AG09309 (cell line): Measurements from ENCODE around the gene SLC2A3.
"Not testable (repeated sequence)": the region's sequence is repeated elsewhere in the genome, so short reads cannot be mapped to it uniquely, and the experiment has no call there.

Source experiments
- DNase-seq: peaks from one replicate; pipeline ENCODE4 v3.0.0-alpha.2; 2010; ENCODE audit warnings: low read depth
- H3K4me3 ChIP-seq: 2 replicates; pipeline ENCODE4 v1.5.1; 2011; ENCODE audit warnings: mild to moderate bottlenecking, low read depth, low read length, moderate library complexity; ENCODE audit not compliant: control insufficient read depth
- TF ChIP-seq, protein P1 (sequence below): IDR thresholded peaks from 2 replicates; pipeline ENCODE4 v1.5.1; 2011; ENCODE audit warnings: mild to moderate bottlenecking, low read depth, low read length, inconsistent platforms; ENCODE audit not compliant: insufficient read depth, control insufficient read depth; ENCODE audit errors: missing control alignments

The SLC2A3 gene

DNA sequence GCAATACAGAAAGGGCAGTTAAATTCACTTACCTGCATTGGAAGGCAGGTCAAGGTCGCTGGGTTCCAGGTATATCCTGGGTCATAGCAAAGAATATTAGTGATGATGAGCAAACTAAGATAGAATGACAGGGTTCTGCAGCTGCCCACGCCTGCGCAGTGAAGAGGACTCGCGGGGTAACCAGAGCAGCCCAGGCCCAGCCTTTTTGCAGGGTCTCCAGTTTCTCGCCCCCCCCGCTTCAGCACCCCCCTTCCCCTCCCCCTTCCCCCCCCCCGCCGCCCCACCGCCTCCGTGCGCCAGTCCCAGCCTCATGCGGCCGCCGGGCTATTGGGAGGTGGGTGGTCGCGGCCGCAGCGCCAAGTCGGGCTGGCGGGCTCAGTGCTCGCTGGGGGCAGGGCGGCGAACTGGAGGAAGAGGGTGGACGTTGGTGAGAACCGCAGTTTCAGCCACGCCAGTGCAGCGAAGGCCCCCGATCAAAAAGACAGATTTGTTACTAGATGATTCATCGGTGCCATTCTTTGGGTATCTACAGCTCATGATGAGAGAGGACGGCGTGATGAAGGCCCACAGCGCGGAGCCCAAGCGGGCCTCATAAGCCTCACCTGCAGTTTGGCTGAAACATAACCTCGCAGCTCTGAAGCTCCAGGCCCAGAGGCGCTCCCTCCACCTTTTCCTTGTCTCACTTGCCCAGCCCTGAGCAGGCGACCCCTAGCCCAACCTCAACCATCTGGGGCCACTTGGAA, 20.2 kb downstream of the SLC2A3 start:
- H3K4me3 ChIP-seq = no peak overlapping the region; the same call in none of the 2 replicates
- no peak for DNase-seq
- TF ChIP-seq, protein P1, sequence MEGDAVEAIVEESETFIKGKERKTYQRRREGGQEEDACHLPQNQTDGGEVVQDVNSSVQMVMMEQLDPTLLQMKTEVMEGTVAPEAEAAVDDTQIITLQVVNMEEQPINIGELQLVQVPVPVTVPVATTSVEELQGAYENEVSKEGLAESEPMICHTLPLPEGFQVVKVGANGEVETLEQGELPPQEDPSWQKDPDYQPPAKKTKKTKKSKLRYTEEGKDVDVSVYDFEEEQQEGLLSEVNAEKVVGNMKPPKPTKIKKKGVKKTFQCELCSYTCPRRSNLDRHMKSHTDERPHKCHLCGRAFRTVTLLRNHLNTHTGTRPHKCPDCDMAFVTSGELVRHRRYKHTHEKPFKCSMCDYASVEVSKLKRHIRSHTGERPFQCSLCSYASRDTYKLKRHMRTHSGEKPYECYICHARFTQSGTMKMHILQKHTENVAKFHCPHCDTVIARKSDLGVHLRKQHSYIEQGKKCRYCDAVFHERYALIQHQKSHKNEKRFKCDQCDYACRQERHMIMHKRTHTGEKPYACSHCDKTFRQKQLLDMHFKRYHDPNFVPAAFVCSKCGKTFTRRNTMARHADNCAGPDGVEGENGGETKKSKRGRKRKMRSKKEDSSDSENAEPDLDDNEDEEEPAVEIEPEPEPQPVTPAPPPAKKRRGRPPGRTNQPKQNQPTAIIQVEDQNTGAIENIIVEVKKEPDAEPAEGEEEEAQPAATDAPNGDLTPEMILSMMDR = no peak

DNA sequence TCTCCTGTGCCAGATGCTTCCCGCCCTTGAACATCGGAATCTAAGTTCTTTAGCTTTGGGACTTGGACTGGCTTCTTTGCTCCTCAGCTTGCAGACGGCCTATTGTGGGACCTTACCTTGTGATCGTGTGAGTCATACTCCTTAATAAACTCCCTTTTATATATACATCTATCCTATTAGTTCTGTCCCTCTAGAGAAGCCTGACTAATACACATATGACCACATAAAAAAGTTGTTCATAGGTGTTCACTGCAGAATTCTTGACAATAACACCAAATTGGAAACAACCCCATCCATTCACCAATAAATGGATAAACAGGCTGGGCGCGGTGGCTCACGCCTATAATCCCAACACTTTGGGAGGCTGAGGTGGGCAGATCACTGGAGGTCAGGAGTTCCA, 25.9 kb downstream of the SLC2A3 start:
- not testable (repeated sequence) for H3K4me3 ChIP-seq, DNase-seq

GRCh38 chr12:7907009-7907408, 29.0 kb downstream of the SLC2A3 start:
- DNase-seq = peak; percentile 4
- TF ChIP-seq, protein P1 = peak; percentile 41
- no peak overlapping the region for H3K4me3 ChIP-seq

- not testable (repeated sequence) for DNase-seq, H3K4me3 ChIP-seq
Measured at GRCh38 chr12:7906303-7906702, 29.7 kb downstream of the SLC2A3 start.

DNA sequence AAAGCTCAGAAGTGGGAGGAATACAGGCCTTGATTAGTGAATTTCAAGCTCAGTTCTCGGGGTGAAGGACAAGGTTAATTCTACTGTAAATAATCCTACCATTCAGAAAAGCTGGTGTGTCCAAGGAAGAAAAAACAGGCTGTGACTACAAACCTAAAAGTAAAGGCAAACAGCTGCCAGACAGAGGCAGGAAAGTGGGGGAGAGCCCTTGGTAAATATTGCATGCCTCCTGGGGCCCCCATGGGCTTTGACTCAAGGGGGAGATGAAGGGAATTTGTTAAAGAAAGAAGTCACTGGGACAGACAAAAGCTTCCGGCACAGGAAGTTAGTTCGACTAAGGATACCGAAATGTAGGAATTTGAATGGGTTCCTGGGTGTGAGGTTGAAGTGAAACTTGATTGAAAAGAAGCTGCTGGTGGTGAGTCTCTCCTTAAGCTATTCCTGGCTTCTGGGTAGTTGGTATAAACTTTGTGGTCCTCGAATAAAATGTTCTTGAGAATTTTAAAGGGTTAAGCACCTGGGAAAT, 30.3 kb downstream of the SLC2A3 start:
- not testable (repeated sequence) for DNase-seq

DNA sequence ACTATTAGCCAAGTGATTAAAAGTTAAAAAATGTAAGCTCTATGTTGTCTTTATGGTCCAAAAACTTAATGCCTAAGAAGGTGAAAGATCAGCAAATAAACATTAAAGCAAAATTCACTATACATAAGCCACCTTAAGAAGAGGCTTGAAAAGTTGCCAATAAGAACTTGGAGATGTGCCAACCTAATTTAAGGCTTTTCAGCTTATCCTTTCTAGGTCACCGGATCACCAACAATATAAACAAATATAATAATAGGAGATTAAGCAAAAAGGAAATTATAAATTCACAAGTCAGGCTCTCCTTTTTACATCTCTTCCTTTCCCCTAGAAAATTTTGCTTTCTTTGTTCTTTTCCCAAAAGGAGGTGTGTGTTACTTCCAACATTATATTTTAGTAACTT, 30.9 kb downstream of the SLC2A3 start:
- DNase-seq = no peak
- no peak overlapping the region for H3K4me3 ChIP-seq
- TF ChIP-seq, protein P1 = no peak

More for the DNA sequence above, 30.3 kb downstream of the SLC2A3 start:
- H3K4me3 ChIP-seq = not testable (repeated sequence)

- not testable (repeated sequence) for H3K4me3 ChIP-seq, DNase-seq
Measured at GRCh38 chr12:7902416-7902815, 33.6 kb downstream of the SLC2A3 start.

GRCh38 chr12:7899755-7900154, 36.2 kb downstream of the SLC2A3 start:
- TF ChIP-seq, protein P1 = no peak
- H3K4me3 ChIP-seq = no peak overlapping the region
- peak; percentile 52 for DNase-seq

DNA sequence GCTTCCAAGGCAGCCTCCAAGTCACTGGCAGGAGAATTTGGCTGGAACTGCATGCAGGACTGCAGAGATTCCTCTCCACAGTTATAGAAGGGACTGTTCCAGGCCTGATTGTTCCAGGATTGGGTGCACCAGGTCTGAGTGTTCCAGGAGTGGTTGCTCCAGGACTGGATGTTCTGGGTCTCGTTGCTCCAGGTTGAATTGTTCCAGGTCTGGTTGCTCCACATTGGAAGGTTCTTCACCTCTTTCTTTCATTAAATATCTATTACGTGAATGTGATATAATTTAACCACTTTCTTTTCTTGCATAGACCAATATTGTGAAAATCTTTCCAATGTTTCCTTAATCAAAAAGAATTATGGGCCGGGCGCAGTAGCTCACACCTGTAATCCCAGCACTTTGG, 39.3 kb downstream of the SLC2A3 start:
- H3K4me3 ChIP-seq, DNase-seq: not testable (repeated sequence)
